Lower leg skin (tissue), 3 donors: Measurements from ENCODE around the gene NDUFA6.
"Not testable (repeated sequence)": the region's sequence is repeated elsewhere in the genome, so short reads cannot be mapped to it uniquely, and the experiment has no call there.

Source experiments
- POLR2A ChIP-seq, 2 donors: fragments of 450-650 bp; IDR thresholded peaks; one replicate each; pipeline ENCODE4 v1.6.1; 2016 to 2017; ENCODE audit warnings: antibody characterized with exemption in 2 of 2, mild to moderate bottlenecking in 1 of 2, moderate library complexity in 1 of 2
- TF ChIP-seq, protein P1 (sequence below), 3 donors: fragments of 450-650 bp; IDR thresholded peaks; one replicate each; pipeline ENCODE4 v1.5.1; 2016; ENCODE audit warnings: antibody characterized with exemption in 3 of 3, mild to moderate bottlenecking in 3 of 3, moderate library complexity in 2 of 3

DNA sequence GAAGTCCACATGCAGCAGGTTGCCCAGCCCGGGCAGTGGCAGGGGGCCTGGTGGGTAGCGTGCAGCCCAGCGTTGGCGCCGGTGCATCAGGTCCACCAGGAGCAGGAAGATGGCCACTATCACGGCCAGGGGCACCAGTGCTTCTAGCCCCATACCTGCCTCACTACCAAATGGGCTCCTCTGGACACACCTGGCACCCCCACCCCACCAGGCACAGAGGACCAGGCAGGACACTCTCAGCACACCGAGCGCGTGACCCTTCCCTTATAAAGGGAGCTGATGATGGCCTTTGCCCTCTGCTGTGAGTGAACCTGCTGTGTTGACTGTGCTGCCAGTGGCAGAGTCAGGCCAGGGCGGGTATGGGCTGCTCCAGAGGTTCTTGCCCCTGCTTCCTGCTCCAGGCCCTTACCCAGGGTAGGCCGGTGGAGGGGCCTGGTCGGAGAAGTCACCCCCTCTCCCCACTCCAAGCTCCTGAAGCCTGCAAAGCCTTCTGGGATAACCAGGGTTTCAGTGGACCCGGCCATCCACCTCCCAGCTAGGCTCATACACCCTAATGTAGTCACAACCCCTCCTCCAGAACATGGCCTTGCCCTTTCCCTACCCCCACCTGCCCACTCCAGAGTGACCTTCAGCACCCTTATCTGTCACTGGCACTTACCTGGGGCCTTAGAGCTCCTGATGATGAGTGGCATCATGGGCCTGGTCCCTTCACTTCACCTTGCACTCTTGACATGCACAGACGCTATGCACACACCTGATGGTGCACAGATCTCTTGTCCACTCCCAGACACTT is 40.3 kb upstream of the NDUFA6 start, which contains the start of gene CYP2D6:
- not testable (repeated sequence) for TF ChIP-seq POLR2A (IDR thresholded peaks at IDR 0.05)
- TF ChIP-seq, protein P1, sequence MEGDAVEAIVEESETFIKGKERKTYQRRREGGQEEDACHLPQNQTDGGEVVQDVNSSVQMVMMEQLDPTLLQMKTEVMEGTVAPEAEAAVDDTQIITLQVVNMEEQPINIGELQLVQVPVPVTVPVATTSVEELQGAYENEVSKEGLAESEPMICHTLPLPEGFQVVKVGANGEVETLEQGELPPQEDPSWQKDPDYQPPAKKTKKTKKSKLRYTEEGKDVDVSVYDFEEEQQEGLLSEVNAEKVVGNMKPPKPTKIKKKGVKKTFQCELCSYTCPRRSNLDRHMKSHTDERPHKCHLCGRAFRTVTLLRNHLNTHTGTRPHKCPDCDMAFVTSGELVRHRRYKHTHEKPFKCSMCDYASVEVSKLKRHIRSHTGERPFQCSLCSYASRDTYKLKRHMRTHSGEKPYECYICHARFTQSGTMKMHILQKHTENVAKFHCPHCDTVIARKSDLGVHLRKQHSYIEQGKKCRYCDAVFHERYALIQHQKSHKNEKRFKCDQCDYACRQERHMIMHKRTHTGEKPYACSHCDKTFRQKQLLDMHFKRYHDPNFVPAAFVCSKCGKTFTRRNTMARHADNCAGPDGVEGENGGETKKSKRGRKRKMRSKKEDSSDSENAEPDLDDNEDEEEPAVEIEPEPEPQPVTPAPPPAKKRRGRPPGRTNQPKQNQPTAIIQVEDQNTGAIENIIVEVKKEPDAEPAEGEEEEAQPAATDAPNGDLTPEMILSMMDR (IDR thresholded peaks at IDR 0.05), result not testable (repeated sequence)
